NK-92 (cell line): ENCODE results near the gene CEP128.

Experiments
- DNase-seq: peaks from one replicate; lab custom pipeline; 2025; ENCODE audit not compliant: unreplicated experiment; lab: John Stamatoyannopoulos, UW

CEP128 gene

GRCh38 chr14:80564051-80564450 lies 377.5 kb downstream of the CEP128 start:
- DNase-seq = no peak

- no peak for DNase-seq
Measured at GRCh38 chr14:80560800-80561657, 380.5 kb downstream of the CEP128 start.

GRCh38 chr14:80554139-80554538 lies 387.4 kb downstream of the CEP128 start:
- DNase-seq = no peak

- DNase-seq = no peak
Measured at GRCh38 chr14:80549141-80549540, 392.4 kb downstream of the CEP128 start.

- no peak for DNase-seq
Measured at GRCh38 chr14:80545935-80546854, 395.3 kb downstream of the CEP128 start.

- DNase-seq = no peak
Measured at GRCh38 chr14:80544366-80544765, 397.2 kb downstream of the CEP128 start.

- DNase-seq = no peak
Measured at GRCh38 chr14:80543211-80543610, 398.3 kb downstream of the CEP128 start.

- DNase-seq = no peak
Measured at GRCh38 chr14:80538633-80539375, 402.7 kb downstream of the CEP128 start.

- no peak for DNase-seq
Measured at GRCh38 chr14:80537626-80538025, 403.9 kb downstream of the CEP128 start.

GRCh38 chr14:80536456-80536855 lies 405.1 kb downstream of the CEP128 start:
- no peak for DNase-seq

- no peak for DNase-seq
Measured at GRCh38 chr14:80535171-80535570, 406.4 kb downstream of the CEP128 start.

- DNase-seq = no peak
Measured at GRCh38 chr14:80523518-80524117, 417.9 kb downstream of the CEP128 start.

- no peak for DNase-seq
Measured at GRCh38 chr14:80522936-80523335, 418.6 kb downstream of the CEP128 start.

GRCh38 chr14:80522411-80522810 lies 419.1 kb downstream of the CEP128 start:
- no peak for DNase-seq

GRCh38 chr14:80521456-80521855 lies 420.1 kb downstream of the CEP128 start:
- no peak for DNase-seq

GRCh38 chr14:80519002-80519401 lies 422.5 kb downstream of the CEP128 start:
- no peak for DNase-seq

GRCh38 chr14:80518173-80518572 lies 423.4 kb downstream of the CEP128 start:
- DNase-seq = no peak

GRCh38 chr14:80507292-80507869 lies 434.2 kb downstream of the CEP128 start:
- no peak for DNase-seq

GRCh38 chr14:80504781-80505180 lies 436.8 kb downstream of the CEP128 start:
- DNase-seq = no peak

- no peak for DNase-seq
Measured at GRCh38 chr14:80498533-80498932, 443.0 kb downstream of the CEP128 start.
